AG04449 (cell line): Measurements from ENCODE around the gene GJB1.

Experiments used
- CTCF ChIA-PET: fragments of 350-600 bp; formaldehyde crosslinking; extraction: SDS; loops from one replicate; lab custom pipeline; 2021; ENCODE audit warnings: antibody characterized with exemption; lab: Yijun Ruan, JAX
- POLR2A ChIA-PET: fragments of 400-600, 350-600 bp; formaldehyde crosslinking; extraction: SDS; loops from one replicate; lab custom pipeline; 2020; ENCODE audit warnings: antibody characterized with exemption, inconsistent platforms; lab: Yijun Ruan, JAX
- DNase-seq: peaks from one replicate; pipeline ENCODE4 v3.0.0-alpha.2; 2010; ENCODE audit warnings: low read depth, low spot score
- H3K4me3 ChIP-seq: 2 replicates; pipeline ENCODE4 v1.5.1; 2011; ENCODE audit warnings: low read depth, mild to moderate bottlenecking, control low read depth, low read length
- CTCF ChIP-seq: IDR thresholded peaks from one replicate; pipeline ENCODE4 v1.5.1; 2011; ENCODE audit warnings: mild to moderate bottlenecking, moderate library complexity, low read length, control low read depth, inconsistent platforms; ENCODE audit not compliant: insufficient read depth; ENCODE audit errors: missing control alignments

GJB1 gene

GRCh38 chrX:71210816-71211215 lies 12.2 kb upstream of the GJB1 start:
- ChIA-PET CTCF (interaction anchor here (1.0 kb wide), 1 partner anchor 9 kb away, joined by 3 read pairs; no protein-coding TSS in a partner anchor), POLR2A (interaction anchor here (0.9 kb wide), 1 partner anchor 72 kb away, joined by 3 read pairs; the partner anchor contains the start of gene NONO)
- no peak for TF ChIP-seq CTCF
- no peak for DNase-seq
- H3K4me3 ChIP-seq = no peak overlapping the region

GRCh38 chrX:71212536-71212935 lies 10.5 kb upstream of the GJB1 start:
- ChIA-PET POLR2A (no interaction called here), CTCF (no interaction called here)
- H3K4me3 ChIP-seq = no peak overlapping the region
- no peak for DNase-seq
- no peak for TF ChIP-seq CTCF

GRCh38 chrX:71214152-71214551 lies 8.9 kb upstream of the GJB1 start:
- POLR2A ChIA-PET = no interaction called here
- CTCF ChIA-PET = no interaction called here
- no peak for TF ChIP-seq CTCF
- DNase-seq = no peak
- H3K4me3 ChIP-seq = no peak overlapping the region

GRCh38 chrX:71214604-71215337 lies 8.3 kb upstream of the GJB1 start:
- no peak for TF ChIP-seq CTCF
- ChIA-PET CTCF (no interaction called here), POLR2A (no interaction called here)
- DNase-seq = no peak
- H3K4me3 ChIP-seq = no peak overlapping the region

GRCh38 chrX:71215338-71215912 lies 7.6 kb upstream of the GJB1 start:
- no peak for TF ChIP-seq CTCF
- ChIA-PET CTCF (no interaction called here), POLR2A (no interaction called here)
- no peak for DNase-seq
- H3K4me3 ChIP-seq = no peak overlapping the region

- TF ChIP-seq CTCF = no peak
- ChIA-PET CTCF (no interaction called here), POLR2A (no interaction called here)
- DNase-seq = no peak
- H3K4me3 ChIP-seq = no peak overlapping the region
Observed at GRCh38 chrX:71216485-71216884, 6.5 kb upstream of the GJB1 start.
